ENCODE data around the gene A2M.

Gene A2M

DNA sequence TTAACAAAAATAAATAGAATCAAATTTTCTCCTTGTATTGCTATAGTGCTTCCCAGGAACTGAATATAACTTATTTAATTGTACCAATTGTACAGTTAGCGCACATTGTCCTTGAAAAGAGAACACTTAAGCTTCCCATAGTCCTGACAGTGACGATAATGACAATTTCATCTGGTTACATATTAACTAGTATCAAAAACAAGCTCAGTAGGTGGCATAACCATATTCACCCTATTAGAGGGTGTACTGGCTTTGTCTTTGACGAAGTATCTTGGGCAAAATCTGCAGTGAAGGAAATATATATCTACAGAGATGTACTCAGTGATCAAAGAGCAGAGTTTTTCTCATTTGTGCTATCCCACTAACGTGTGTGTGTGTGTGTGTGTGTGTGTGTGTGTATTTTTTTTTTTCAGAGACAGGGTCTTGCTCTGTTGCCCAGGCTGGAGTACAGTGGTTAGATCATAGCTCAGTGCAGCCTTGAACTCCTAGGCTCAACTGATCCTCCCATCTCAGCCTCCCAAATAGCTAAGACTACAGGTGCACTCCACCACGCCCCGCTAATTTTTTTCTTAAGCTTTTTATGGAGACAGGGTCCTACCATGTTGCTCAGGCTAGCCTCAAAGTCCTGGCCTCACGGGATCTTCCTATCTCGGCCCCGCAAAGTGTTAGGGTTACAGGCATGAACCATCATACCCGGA lies 4.9 kb upstream of the A2M start:
- DNase-seq = no peak

DNA sequence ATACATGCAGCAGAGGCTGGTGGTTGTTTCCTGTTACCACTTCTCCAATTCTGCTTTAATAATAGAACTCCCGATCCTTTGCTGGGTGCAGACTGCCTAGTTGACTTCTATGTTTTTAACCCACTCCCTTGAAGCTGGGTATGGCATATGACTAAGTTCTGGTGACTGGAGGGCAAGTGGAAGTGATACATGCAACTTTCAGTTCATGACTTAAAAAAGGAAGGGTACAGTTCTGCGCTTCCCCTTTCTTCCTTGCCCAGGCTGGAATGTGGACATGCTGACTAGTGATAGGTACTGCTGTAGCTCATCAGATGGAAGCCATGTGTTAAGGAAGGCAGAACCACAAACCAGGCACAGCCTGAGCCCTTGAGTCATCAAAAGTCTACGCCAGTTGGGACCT lies 2.4 kb upstream of the A2M start:
- no peak for DNase-seq

DNA sequence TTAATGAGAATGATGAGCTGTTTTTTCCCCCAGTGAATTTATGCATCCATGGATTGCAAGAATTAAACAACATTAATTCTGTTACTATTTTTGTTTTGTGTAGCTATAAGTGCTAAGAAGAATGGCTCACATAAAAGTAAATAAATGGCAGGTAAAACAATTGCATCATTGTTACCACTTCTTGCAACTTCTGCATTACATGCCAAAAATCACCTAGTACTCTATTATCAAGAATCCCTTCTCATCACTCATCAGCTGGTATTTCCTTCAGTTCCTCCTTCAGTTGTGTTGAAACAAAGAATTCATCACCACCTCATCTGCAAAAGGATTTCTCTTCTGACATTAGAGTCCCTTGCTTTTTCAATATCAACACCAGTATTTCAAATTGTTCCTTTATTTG lies 773 bp downstream of the A2M start:
- no peak for DNase-seq

DNA sequence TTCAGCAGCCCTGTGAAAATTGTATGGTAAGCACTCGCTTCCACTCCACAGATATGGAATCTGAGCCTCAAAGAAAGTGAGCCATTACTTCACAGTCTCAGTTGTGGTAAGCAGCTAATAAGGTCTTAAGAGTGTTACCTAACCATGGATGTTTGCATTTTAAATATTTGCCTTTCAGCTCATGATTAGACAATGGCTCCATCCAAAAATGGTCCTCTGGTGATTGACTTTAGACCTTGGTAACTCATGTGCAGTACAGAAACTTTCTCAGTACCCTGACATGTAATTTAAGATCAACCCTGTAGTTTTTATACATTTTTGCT lies 1.8 kb downstream of the A2M start:
- no peak for DNase-seq

DNA sequence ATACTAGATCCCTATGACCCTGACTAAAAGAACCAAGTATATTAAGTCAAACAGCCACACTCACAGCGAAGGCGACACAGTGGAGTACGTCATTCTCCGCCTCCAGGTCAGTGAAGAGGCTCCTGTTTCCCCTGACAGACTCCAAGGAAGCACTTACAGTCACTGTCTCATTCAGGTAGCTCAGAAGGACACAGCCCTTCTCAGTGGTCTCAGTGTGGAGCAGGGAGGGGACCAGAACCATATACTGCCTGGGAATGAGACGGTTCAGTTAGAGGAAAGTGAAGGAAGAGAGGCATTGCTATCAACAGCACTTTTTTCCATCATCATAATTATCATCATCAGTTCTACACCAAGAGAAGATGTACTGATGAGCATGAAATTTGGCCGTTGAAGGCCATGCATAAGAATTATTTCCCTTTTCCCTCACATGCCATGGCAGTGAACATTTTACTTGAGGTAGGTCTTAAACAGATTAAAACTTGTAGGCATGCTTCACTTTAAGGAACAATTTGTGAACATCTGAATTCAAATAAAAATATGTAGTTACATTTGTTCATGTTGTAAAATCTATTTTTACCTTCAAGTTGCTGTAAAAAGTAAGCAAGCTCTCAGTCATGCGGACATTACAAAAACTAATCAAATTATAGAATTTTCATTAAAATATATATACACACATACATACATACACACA lies 2.3 kb downstream of the A2M start:
- no peak for DNase-seq

DNA sequence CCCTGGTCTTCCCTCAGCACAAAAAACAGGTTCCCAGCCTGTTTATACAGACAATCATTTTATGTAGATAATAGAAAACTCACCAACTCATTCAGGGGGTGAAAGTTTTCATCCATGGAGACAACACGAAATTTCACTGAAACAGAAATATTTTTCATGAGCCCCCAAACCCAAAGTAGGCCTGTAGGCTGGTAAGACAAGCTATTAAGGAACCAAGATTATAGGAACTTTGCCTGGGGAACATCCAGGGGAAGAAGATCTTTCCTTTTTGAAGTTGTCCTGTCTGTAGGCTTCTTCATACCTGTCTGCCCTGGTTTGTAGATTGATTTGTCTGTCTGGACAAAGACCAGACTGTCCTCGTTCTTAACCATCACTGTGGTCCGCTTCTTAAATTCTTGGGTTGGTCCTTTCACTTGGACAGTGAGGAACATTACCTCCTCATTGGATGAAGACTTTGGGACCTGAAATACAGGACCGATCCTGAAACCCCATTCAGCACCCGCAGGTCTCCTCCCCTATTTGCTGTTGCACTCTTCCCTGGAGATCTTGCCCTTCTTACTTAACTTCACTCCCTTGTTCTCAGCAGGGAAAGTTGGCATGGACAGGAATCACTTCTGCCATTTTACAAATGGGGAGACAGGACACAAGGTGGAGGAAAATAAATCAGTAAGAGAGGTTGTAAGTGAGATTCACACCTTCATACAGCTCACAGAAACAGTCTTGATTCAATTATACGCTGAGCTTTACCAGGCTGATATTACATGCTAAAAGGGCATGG lies 3.5 kb downstream of the A2M start:
- DNase-seq = no peak

DNA sequence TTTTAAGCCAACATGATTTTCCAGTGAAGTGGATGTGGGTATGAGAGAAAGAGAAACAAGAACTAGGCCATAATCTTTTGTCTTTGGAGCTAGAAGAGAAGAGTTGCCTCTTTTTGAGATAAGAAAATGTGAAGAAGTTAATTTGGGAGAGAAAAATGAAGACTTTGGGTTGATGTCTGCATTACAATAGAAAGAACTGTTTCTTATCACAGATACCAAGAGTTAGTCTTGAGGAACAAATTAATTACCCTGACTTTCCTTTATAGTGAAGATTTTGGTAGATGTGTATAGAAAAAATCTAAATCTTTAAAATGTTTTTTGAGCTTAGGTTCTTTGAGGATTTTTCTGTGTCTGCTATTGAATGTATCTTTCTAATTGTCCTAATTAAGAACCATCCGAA lies 4.2 kb downstream of the A2M start:
- no peak for DNase-seq

DNA sequence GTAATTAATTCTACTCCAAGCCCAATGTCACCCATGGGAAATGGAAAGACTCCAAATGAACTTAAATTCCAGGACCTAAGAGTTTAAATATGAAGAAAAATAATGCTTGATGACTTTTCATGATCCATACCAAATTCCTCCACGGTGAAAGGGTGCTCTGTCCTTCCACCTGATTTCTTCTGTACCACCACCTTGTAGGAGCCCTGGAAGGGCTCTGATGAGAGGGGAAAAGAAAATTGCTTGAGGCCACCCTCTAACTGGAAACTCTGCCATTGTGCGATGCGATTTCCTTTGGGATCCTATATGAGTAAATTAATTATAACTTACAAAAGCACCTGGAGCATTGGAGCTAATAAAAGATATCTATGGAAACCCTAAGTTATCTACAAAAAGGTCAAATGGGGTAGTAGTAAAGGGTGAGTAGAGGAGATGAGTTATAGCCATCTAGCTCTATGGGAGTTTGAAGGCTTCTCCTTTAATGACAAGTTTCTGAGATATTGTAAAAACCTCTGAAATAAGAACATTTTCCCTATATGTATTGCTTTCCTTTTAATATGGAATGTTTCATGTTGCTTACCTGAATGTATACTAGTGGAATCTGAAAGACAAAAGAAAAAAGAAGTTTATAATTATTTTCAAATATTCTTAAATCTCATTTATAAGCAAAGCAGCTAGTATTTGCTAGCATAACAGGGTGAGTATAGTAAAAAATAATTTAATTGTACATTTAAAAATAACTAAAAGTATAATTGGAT lies 5.8 kb downstream of the A2M start:
- DNase-seq = no peak

DNA sequence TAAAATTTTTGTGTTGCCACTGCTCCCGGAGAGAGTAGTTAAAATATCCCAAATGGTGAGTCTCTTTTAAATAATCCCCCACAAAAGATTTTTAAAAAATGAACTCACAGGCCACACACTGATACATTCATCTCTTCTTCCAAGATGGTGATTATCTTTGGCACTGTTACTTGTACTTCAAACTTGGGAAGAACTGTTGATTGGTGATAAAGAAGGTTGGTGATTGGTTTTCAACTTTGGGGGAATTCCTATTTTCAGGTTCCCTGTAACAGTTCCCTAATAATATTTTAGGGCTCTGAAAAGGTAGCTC lies 6.6 kb downstream of the A2M start:
- DNase-seq = no peak

DNA sequence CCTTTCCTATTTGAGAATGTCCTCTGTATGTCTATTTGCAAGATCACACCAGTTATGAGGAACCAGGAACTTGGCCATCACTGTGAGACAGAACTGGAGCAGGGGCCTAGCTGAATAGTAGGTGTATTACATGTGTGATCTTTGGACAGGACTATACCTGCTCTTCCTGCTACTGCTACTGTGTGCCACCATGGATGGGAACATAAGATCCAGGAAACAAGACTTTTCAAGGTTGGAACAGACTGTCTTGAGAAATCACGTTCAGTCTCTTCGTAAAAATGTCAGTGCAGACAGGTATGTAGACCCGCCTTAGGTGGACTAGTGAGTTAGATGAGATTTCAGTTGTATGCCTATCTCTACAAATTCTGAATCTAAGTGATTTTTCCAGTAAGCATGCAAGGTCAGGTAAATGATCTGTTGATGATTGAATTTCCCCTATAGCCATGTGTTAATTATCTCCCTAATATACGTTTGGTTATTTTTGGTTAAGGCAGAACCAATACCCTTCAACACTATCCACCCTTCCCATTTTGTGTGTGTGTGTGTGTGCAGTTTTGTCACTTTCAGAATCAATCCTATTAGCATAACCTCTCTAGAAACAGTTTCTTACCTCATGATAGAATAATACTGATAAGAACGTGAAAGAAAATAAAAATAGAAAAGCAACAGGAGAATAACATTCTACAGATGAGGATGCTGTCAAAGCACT lies 7.1 kb downstream of the A2M start:
- no peak for DNase-seq

DNA sequence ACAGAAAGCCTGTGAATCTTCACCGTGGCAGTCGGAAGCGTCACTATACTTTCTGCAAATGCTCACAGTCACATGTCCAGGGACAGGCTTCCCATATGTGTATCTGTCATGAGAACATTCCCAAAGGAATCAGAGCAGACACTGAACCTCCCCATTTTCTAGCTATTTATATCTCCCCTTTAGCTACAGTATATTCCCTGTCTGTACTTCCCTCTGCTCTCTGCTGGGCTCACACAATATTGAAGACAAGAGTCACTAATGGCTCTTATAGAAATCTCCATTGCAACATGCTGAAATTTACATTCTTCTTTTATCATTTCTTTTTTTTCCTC lies 8.2 kb downstream of the A2M start:
- DNase-seq = no peak

DNA sequence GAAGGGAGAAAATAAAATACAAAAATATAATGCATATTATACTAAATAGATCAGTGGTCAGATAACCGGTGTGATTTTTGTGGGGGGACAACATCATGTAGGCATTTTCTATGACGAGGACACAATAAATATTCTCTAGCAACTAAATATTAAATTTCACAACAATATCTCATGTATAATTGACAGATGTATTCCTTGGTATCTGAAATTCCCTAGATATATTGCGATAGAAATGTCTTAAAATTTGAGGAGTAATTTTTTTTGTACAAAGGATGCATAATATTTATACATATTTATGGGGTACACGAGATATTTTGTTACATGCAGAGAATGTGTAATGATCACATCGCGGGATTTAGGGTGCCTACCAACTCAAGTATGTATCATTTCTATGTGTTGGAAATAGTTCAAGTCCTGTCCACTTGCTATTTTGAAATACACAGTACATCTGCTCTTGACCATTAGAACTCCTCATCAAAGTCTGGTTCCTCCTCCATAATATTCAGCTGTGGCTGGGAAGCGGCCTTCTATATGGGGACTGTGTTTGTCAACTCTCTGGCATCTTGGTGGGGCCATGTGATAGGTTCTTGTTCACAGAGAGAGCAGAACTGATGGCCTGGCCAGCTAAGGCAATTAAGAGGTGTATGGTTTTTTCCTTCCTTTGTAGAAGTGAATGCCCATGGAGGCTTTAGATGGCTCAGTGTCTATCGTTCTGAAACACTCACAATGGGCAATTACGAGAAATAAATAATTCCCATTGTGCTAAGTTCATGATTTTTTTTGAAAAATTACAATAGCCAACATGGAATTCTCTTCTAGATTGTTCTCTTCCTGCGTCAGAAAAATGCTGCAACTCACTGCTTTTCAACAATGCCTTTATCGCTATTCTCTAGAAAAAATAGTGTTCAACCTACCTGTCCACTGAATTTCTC lies 8.8 kb downstream of the A2M start:
- DNase-seq = no peak

DNA sequence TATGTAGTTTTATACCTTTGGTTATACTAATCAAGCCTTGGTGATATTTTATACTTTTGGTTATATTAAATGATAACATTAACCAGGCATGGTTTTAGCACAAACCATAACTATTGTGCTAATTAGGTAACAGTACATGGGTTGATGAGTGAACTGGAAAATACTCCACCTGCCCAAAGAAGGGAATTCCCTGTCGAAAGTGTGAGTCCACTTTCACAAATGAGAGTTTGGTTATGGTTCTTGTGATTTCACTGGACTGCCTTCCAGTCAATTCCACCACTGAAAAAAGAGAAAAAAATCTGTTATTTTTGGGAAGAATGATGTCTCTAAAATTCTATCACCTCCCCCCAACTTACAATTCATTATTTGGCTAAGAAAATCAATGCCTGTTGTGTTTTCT lies 9.7 kb downstream of the A2M start:
- DNase-seq = no peak

DNA sequence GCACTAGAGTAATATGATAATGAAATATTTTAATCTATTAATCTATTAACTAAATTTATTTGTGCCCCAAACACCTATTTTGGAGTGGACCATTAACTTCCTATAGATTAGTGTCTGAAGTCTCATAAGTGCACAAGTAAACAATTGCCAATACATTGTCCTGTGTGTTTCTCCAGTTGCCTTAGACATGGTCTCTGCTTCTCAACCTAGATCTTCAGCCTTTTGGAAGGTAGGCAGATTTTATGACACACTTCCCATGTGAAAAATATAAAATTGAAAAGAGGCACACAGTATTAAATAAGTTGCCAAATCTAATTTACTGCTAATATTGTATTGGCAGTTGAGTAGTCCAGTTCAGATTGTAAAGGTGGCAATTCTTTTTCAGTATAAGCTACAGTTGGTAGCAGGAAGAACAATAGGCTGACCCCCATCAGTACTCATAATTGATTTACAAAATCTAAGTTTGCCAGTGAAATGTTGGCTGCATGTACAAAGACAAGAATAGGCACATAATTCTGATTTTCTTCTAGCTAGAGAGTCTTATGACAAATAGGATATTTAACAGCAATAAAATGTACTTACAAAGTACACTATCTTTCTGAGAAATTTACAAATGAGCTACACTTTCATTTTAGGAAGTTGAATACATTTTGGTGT lies 10.8 kb downstream of the A2M start:
- DNase-seq = no peak

DNA sequence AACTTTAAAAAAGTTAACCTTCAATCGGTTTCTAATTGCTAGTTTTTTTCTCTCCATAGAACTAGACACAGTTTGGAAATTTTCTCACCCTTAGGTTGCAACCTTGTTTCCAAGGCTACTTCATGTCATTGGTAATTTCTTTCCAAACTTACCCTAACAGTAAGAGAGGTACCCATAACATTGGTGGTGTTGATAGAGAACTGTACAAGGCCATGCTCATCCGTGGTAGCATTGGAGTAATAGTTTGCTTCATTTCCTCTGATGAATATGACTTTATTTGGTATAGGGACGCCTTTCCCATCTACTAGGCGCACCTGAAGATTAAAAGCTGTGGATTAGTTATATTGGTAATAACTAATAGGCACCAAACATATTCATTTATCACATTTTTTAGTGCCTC lies 11.6 kb downstream of the A2M start:
- DNase-seq = no peak

DNA sequence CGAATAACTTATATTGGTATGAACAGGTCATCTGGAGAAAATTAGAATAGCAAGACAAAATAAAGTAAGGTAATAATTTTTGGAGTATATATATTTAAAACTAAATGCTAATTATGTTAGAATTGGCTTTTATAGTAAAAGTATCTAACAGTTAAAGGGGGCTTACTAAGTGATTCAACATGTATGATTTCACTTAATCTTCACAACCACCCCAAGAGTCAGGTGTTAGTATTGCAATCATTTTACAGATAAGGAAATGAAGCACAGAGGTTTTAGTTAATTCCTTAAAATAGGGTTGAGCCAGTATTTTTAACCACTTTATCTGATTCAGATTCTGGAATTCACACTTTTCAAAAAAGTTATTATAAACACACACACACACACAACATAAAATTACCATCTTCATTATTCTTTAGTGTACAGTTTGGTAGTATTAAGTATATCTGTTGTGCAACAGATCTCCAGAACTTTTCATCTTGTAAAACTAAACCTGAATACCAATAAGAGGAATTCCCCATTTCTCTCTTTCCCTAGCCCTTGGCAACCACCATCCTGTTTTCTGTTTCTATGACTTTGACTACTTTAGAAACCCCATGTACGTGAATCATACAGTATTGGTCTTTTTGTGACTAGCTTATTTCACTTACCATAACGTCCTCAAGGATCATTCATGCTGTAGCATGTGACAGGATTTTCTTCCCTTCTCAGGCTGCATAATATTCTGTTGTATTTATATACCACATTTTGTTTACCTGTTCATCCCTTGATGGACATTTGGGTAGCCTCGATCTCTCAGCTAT lies 12.5 kb downstream of the A2M start:
- no peak for DNase-seq

DNA sequence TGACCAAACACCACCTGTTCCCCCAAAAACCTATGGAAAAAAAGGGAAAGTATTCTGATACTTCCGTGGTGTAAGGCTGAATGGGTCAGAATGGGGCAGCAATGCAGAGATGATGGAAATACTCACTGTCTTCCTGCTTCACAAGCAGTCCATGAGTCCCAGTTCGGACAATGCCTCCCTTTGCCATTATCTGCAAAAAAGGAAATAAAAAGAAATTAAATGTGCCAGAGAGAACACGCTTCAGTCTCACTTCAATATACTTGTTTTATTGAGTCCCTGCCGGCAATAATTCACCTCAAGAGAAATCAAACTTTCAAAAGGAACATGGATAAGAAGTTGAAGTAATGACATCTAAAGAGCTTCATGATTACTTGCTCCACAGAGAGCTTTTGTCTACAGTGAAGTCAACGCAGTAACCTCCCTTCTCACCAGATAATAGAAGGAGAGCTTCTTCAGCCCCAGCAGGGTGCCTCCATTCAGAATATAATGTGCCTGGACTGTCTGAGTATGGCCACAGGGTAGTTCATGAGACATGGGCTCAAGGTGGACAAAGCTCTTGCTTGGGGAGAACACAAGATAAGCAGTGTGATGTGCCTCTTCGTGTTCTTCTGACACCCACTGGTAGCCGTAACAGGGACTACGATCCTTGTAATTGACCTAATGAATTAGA lies 14.6 kb downstream of the A2M start:
- DNase-seq = no peak

DNA sequence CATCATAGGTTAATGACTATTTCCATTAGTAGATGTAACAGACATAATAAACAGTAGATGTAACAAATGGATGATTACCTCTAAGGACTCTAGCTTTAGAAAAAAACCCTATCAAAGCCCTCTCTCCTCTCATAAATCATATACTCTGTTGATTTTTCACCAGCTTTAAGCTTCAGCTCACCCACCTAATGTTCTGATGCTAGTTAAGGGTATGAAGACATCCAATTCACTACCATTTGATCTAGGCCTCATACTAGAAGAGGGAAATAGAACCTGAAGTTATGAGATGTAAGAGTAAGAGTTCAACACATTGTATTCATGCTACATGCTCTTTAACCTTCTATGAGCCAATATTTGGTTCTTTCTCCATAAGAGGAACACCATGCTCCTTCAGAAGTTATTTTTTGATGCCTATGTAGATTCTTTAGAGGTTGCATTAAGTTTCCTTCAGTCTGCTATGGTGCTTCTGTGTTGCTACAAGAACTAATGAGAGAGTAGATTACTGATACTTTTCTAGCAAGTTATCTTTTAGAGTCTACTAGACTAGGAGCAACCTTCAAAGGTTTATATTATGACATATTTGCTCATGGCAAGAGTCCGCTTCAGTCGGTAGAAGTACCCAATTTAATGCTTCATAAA lies 16.0 kb downstream of the A2M start:
- no peak for DNase-seq

DNA sequence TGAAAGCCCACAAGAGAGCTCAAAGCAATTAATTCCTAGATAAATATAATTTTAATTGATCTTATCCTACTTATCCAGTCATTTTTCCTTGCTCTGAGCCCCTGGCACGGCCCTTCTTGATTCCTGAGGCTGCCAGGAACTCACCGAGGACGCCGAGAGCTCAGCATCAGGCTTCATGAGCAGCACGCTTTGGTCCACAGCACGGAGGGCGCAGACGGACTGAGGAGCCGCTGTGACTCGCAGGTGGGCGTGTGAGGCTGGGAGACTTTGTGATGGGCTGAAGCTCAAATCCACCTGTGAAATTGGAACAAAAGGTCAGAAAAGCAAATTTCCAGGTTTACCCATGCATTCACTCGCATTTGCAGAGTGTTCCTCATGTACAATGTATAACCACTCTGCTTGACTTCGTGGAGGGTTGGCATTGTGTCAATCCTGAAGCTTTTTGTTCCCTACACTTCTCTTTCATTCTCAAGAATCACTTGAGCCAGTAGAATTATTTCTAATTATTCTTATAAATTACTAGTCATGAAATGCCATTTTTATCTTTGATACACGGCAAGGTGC lies 17.2 kb downstream of the A2M start:
- no peak for DNase-seq

Measured in NCI-H2029 treated with DMSO at 0.1 percent for 48 hours (cell line).